ENCODE data around the gene CAMSAP1. TPM values are rescaled to one million over a fixed set of nuclear protein-coding genes. Genes with fewer than 3 reads are reported as not detected.

CAMSAP1 gene
- total RNA-seq, 4 donors from 2014 or later: 15.6 to 61.2 (median 43.2) TPM

DNA sequence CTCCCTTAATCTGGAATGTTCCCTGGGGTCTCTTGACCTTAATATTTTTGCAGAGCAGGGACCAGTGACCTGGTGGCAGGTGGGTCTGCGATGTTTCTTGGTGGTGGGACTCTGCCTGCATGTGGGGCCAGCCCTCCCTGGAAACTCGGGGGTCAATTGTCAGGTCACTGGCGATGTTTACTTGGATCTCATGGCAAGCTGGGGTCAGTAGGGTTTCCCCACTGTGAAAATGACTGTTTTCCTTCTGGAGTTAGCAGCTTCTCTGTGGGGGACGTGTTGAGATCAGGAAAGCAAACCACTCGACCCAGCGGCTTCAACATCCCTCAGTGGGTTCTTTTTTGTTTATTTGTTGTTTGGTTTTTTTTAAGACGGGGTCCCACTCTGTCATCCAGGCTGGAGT lies 131.4 kb downstream of the CAMSAP1 start:
- H3K36me3 ChIP-seq: no peaks in the 10 kb centered on the region
- intact Hi-C loops (cut with DNase I; ENCODE audit: low total_unique reads): no loop called here
- no peak for DNase-seq
- H3K27me3 ChIP-seq: no peaks in the 10 kb centered on the region
- H3K4me1 ChIP-seq: no peaks in the 10 kb centered on the region
- no peak overlapping the region for H3K27ac ChIP-seq
- no peak overlapping the region for H3K4me3 ChIP-seq
- no peak for TF ChIP-seq POLR2A (IDR thresholded peaks at IDR 0.05)
- TF ChIP-seq, protein P1, sequence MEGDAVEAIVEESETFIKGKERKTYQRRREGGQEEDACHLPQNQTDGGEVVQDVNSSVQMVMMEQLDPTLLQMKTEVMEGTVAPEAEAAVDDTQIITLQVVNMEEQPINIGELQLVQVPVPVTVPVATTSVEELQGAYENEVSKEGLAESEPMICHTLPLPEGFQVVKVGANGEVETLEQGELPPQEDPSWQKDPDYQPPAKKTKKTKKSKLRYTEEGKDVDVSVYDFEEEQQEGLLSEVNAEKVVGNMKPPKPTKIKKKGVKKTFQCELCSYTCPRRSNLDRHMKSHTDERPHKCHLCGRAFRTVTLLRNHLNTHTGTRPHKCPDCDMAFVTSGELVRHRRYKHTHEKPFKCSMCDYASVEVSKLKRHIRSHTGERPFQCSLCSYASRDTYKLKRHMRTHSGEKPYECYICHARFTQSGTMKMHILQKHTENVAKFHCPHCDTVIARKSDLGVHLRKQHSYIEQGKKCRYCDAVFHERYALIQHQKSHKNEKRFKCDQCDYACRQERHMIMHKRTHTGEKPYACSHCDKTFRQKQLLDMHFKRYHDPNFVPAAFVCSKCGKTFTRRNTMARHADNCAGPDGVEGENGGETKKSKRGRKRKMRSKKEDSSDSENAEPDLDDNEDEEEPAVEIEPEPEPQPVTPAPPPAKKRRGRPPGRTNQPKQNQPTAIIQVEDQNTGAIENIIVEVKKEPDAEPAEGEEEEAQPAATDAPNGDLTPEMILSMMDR (IDR thresholded peaks at IDR 0.05): no peak
- H3K9me3 ChIP-seq: no peaks in the 10 kb centered on the region

DNA sequence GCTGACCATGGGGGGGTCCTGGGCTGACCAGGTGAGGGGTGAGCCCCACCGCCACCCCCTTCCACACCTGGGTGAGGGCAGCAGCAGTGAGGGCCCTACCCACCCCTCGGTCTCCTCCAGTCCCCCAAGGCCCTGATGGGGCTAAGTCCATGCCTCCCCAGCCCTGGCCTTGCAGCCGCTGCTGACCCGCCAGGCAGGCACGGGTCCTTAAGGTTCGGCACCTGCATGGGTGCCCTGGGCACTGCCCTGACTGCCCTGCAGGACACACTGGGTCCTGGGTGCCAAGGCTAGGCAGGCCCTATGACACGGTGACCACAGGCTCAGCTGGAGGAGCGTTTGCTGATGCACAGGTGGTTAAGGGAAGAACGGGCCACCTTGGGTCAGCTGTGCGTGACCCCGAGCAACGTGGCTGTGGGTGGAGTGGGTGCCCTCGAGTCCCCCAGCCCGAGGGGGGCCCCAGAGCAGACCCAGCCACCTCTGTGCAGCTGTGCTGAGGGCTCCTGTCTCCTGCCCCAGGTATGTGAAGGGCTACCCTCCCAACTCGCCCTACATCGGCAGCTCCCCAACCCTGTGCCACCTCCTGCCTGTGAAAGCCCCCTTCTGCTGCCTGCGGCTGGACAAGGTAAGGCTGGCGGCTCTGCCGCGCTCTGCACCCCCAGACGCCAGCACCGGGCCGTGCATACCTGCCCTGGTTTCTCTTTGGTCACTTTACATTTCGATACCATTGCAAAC lies 132.4 kb downstream of the CAMSAP1 start:
- TF ChIP-seq, protein P1 (IDR thresholded peaks at IDR 0.05): no peak
- TF ChIP-seq POLR2A (IDR thresholded peaks at IDR 0.05): no peak
- Histone ChIP-seq H3K27me3 (no peaks in the 10 kb centered on the region), H3K4me3 (no peak overlapping the region), H3K4me1 (no peaks in the 10 kb centered on the region), H3K27ac (no peak overlapping the region), H3K36me3 (no peaks in the 10 kb centered on the region), H3K9me3 (no peaks in the 10 kb centered on the region)
- intact Hi-C loops (cut with DNase I; ENCODE audit: low total_unique reads): no loop called here
- no peak for DNase-seq

DNA sequence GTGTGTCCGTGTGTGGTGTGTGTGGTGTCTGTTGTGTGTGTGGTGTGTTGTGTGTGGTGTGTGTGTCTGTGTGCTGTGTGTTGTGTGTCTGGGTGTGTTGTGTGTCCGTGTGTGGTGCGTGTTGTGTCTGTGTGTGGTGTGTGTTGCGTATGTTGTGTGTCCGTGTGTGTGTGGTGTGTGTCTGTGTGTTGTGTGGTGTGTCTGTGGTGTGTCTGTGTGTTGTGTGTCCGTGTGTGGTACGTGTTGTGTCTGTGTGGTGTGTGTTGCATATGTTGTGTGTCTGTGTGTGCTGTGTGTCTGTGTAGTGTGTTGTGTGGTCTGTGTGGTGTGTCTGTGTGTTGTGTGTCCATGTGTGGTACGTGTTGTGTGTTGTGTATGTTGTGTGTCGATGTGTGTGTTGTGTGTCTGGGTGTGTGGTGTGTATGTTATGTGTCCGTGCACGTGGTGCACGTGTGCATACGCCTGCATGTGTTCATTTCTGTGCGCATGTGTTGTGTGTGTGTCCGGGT lies 133.1 kb downstream of the CAMSAP1 start:
- H3K9me3 ChIP-seq: no peaks in the 10 kb centered on the region
- H3K27me3 ChIP-seq: no peaks in the 10 kb centered on the region
- intact Hi-C loops (cut with DNase I; ENCODE audit: low total_unique reads): no loop called here
- no peak overlapping the region for H3K4me3 ChIP-seq
- H3K4me1 ChIP-seq: no peaks in the 10 kb centered on the region
- TF ChIP-seq, protein P1 (IDR thresholded peaks at IDR 0.05): no peak
- no peak for TF ChIP-seq POLR2A (IDR thresholded peaks at IDR 0.05)
- no peak for DNase-seq
- no peak overlapping the region for H3K27ac ChIP-seq
- H3K36me3 ChIP-seq: no peaks in the 10 kb centered on the region

DNA sequence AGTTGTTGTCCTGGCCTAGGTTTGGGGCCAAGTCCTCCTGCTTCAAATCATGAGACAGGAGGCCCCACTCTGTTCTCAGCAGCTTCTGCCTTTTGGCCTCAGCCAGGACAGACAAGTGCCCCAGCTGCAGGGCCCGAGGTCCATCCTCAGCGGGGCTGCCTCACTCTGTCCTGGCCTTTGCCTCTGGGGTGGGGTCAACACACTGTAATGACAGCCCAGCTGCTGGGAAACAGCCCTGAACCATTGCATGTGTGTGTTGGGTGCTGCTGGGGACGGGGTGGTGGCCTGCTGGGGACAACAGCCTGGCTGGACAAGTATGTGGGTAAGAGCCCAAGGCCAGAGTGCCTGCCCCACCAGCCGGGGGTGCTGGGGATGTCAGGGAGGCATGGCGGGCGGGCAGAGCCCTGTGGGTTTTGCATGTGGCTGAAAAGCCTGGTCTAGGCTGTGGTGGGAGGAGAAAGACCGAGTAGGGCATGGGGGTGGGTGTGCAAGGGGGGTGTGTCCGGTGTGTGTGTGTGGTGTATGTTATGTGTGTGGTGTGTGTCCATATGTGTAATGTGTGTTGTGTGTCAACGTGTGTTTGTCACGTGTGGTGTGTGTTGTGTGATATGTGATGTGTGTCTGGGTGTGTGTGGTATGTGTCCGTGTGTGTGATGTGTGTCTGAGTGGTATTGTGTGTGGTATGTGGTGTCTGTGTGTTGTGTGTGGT lies 133.7 kb downstream of the CAMSAP1 start:
- H3K9me3 ChIP-seq: no peaks in the 10 kb centered on the region
- TF ChIP-seq, protein P1 (IDR thresholded peaks at IDR 0.05): no peak
- TF ChIP-seq POLR2A (IDR thresholded peaks at IDR 0.05): no peak
- H3K27me3 ChIP-seq: no peaks in the 10 kb centered on the region
- H3K27ac ChIP-seq: no peak overlapping the region
- H3K4me3 ChIP-seq: no peak overlapping the region
- no peak for DNase-seq
- H3K36me3 ChIP-seq: no peaks in the 10 kb centered on the region
- H3K4me1 ChIP-seq: no peaks in the 10 kb centered on the region
- intact Hi-C loops (cut with DNase I; ENCODE audit: low total_unique reads): no loop called here
